Mesenchymal stem cell (in vitro differentiated cells and primary cell): ENCODE results near the gene ZNF217.

Source experiments
- DNase-seq: peaks from one replicate; pipeline ENCODE4 v3.0.0-alpha.2; 2013
- H2AFZ ChIP-seq: one replicate; pipeline ENCODE4 v1.6.1; 2013; ENCODE audit warnings: low read depth, mild to moderate bottlenecking, control low read depth, inconsistent platforms, low read length, moderate library complexity
- H2AK5ac ChIP-seq: 2 replicates; pipeline ENCODE4 v1.6.1; 2013; ENCODE audit warnings: low read length, moderate library complexity, mild to moderate bottlenecking, inconsistent platforms; ENCODE audit not compliant: severe bottlenecking
- H2BK120ac ChIP-seq: one replicate; pipeline ENCODE4 v1.6.1; 2013; ENCODE audit warnings: low read depth, mild to moderate bottlenecking, inconsistent platforms, low read length, moderate library complexity
- H2BK12ac ChIP-seq, 2 experiments: one replicate each; pipeline ENCODE4 v1.6.1; 2013; ENCODE audit warnings: inconsistent platforms in 2 of 2, low read length in 2 of 2, mild to moderate bottlenecking in 2 of 2, moderate library complexity in 2 of 2, control low read depth in 1 of 2
- H2BK15ac ChIP-seq: one replicate; pipeline ENCODE4 v1.6.1; 2013; ENCODE audit warnings: mild to moderate bottlenecking, low read depth, inconsistent platforms; ENCODE audit not compliant: poor library complexity, severe bottlenecking
- H2BK5ac ChIP-seq: 2 replicates; pipeline ENCODE4 v1.6.1; 2013; ENCODE audit warnings: low read depth, mild to moderate bottlenecking, low read length, control low read depth, inconsistent platforms; ENCODE audit not compliant: poor library complexity, severe bottlenecking
- H3K14ac ChIP-seq, 2 experiments: one replicate each; pipeline ENCODE4 v1.6.1; 2013; ENCODE audit warnings: inconsistent platforms in 2 of 2, low read length in 2 of 2, control low read depth in 1 of 2, mild to moderate bottlenecking in 1 of 2, moderate library complexity in 1 of 2
- H3K18ac ChIP-seq, 2 experiments: one replicate each; pipeline ENCODE4 v1.6.1; 2013; ENCODE audit warnings: inconsistent platforms in 2 of 2, low read length in 2 of 2, control low read depth in 1 of 2, low read depth in 1 of 2, mild to moderate bottlenecking in 1 of 2
- H3K23ac ChIP-seq, 2 experiments: one replicate each; pipeline ENCODE4 v1.6.1; 2013; ENCODE audit warnings: inconsistent platforms in 2 of 2, low read length in 2 of 2, mild to moderate bottlenecking in 2 of 2, moderate library complexity in 2 of 2, control low read depth in 1 of 2
- H3K27ac ChIP-seq: 2 replicates; pipeline ENCODE4 v1.5.1; 2013; ENCODE audit warnings: mild to moderate bottlenecking, moderate library complexity, low read length, control low read depth, inconsistent platforms; ENCODE audit not compliant: poor library complexity, severe bottlenecking
- H3K27me3 ChIP-seq, 2 experiments: 2 replicates each; pipeline versions ENCODE4 v1.6.1 to v1.7.0; 2013; ENCODE audit warnings: low read length in 2 of 2, mild to moderate bottlenecking in 2 of 2, moderate library complexity in 2 of 2, control low read depth in 1 of 2, inconsistent platforms in 1 of 2; ENCODE audit not compliant: control insufficient read depth in 1 of 2, insufficient read depth in 1 of 2
- H3K36me3 ChIP-seq, 2 experiments: 2 replicates each; pipeline versions ENCODE4 v1.6.1 to v1.7.0; 2013; ENCODE audit warnings: low read length in 2 of 2, control low read depth in 1 of 2, inconsistent platforms in 1 of 2, low read depth in 1 of 2, mild to moderate bottlenecking in 1 of 2; ENCODE audit not compliant: insufficient read depth in 2 of 2, control insufficient read depth in 1 of 2
- H3K4ac ChIP-seq, 2 experiments: one replicate each; pipeline ENCODE4 v1.6.1; 2013; ENCODE audit warnings: inconsistent platforms in 2 of 2, low read length in 2 of 2, mild to moderate bottlenecking in 2 of 2, moderate library complexity in 2 of 2, control low read depth in 1 of 2, low read depth in 1 of 2
- H3K4me1 ChIP-seq: 2 replicates; pipeline ENCODE4 v1.6.1; 2013; ENCODE audit warnings: low read depth, low read length, control low read depth; ENCODE audit not compliant: control insufficient read depth, insufficient read depth
- H3K4me2 ChIP-seq: 2 replicates; pipeline ENCODE4 v1.6.1; 2013; ENCODE audit warnings: low read length, mild to moderate bottlenecking, inconsistent platforms; ENCODE audit not compliant: poor library complexity, severe bottlenecking
- H3K4me3 ChIP-seq, 2 experiments: 2 replicates each; pipeline versions ENCODE4 v1.5.1 to v1.7.0; 2013; ENCODE audit warnings: low read length in 2 of 2, mild to moderate bottlenecking in 2 of 2, control low read depth in 1 of 2, low read depth in 1 of 2; ENCODE audit not compliant: insufficient read depth in 1 of 2
- H3K79me1 ChIP-seq: replicated peaks from 2 replicates; pipeline ENCODE4 v1.6.1; 2013; ENCODE audit warnings: mild to moderate bottlenecking, control low read depth, low read length, inconsistent platforms; ENCODE audit not compliant: poor library complexity, severe bottlenecking
- H3K9ac ChIP-seq: 2 replicates; pipeline ENCODE4 v1.7.0; 2013; ENCODE audit warnings: mild to moderate bottlenecking, low read length, moderate library complexity
- H3K9me3 ChIP-seq: 2 replicates; pipeline ENCODE4 v1.7.0; 2013; ENCODE audit warnings: mild to moderate bottlenecking, low read length; ENCODE audit not compliant: control insufficient read depth
- H4K8ac ChIP-seq: one replicate; pipeline ENCODE4 v1.6.1; 2013; ENCODE audit warnings: inconsistent platforms, mild to moderate bottlenecking, low read length, moderate library complexity
- H4K91ac ChIP-seq: one replicate; pipeline ENCODE4 v1.6.1; 2013; ENCODE audit warnings: mild to moderate bottlenecking, low read length, inconsistent platforms
- WGBS: methylation state at CpG from one replicate; pipeline ENCODE4 v1.1.7; 2013; ENCODE audit warnings: mixed read lengths; 5-methylcytosine and 5-hydroxymethylcytosine counted together

Gene ZNF217

DNA sequence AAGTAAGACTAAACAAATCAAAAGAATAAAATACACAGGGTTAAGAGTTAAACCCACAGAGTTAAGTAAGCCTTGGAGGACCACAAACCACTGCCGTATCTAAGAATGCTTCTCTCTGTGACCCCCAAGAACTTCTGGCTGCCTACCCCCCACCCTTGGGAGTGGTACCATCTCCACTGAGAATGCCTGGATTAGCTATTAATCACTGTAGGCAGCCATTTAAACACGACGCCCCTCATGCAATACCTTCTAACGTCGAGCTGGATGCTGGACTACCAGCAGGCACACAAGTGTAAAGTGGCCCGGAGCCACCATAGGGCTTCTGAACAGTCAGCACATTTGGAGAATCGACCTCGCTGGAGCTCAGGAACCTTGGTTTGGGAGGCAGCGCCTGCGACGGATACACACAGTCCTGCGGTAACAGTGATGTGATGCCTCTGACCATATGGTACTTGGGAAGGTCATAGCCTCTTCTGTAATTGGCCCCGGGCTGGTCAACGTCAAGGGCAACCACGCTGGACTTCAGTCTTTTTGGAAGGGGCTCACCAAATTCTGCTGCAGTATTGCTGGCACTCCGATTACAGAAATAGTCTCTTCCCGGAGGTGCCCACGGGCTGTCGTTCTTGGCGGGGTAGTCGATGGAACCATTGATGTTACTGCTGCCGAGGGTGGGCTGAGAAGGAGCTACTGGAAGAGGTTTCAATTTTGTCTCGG, 18.0 kb downstream of the ZNF217 start:
- H3K14ac ChIP-seq = no peak overlapping the region
- WGBS = 94% methylated on average over 23 of the region's 23 CpGs

GRCh38 chr20:53574819-53575218, 18.8 kb downstream of the ZNF217 start:
- no peak overlapping the region for H3K18ac ChIP-seq
- H3K36me3 ChIP-seq = peaks cover 58 to 96% of the 10 kb centered on the region in 2 experiments
- no peak overlapping the region for H3K4me2 ChIP-seq
- no peak overlapping the region for H3K4ac ChIP-seq
- no peaks in the 10 kb centered on the region for H3K27me3 ChIP-seq
- no peak overlapping the region for H2BK15ac ChIP-seq
- H2BK5ac ChIP-seq = no peak overlapping the region
- H3K23ac ChIP-seq = no peak overlapping the region
- H3K27ac ChIP-seq = no peak overlapping the region
- H4K8ac ChIP-seq = no peak overlapping the region
- peaks cover 27% of the 10 kb centered on the region for H3K79me1 ChIP-seq
- H2AFZ ChIP-seq = no peak overlapping the region
- peaks cover 1% of the 10 kb centered on the region for H3K4me1 ChIP-seq
- H2BK12ac ChIP-seq = no peak overlapping the region
- no peak overlapping the region for H2BK120ac ChIP-seq
- no peaks in the 10 kb centered on the region for H3K9me3 ChIP-seq
- no peak for DNase-seq
- 93% methylated on average over 5 of the region's 6 CpGs for WGBS
- no peak overlapping the region for H2AK5ac ChIP-seq
- H3K14ac ChIP-seq = no peak overlapping the region
- H3K9ac ChIP-seq = peak overlapping the region; percentile 44
- no peak overlapping the region for H4K91ac ChIP-seq
- no peak overlapping the region for H3K4me3 ChIP-seq

More for the DNA sequence above, 18.0 kb downstream of the ZNF217 start:
- no peak overlapping the region for H2AK5ac ChIP-seq
- H3K79me1 ChIP-seq = peaks cover 21% of the 10 kb centered on the region
- H2BK12ac ChIP-seq = peak overlapping the region in 1 of 2 experiments; percentile 42
- H3K9me3 ChIP-seq = no peaks in the 10 kb centered on the region
- no peak overlapping the region for H2AFZ ChIP-seq
- no peaks in the 10 kb centered on the region for H3K27me3 ChIP-seq
- H3K4ac ChIP-seq = no peak overlapping the region
- no peak overlapping the region for H3K23ac ChIP-seq
- peaks cover 52 to 96% of the 10 kb centered on the region in 2 experiments for H3K36me3 ChIP-seq
- no peak overlapping the region for H4K91ac ChIP-seq
- peak overlapping the region; percentile 44 for H3K9ac ChIP-seq
- H2BK120ac ChIP-seq = no peak overlapping the region
- H3K4me2 ChIP-seq = no peak overlapping the region
- no peak for DNase-seq
- no peak overlapping the region for H2BK5ac ChIP-seq
- peaks cover 2% of the 10 kb centered on the region for H3K4me1 ChIP-seq
- H4K8ac ChIP-seq = no peak overlapping the region
- no peak overlapping the region for H3K4me3 ChIP-seq
- H3K27ac ChIP-seq = no peak overlapping the region
- no peak overlapping the region for H2BK15ac ChIP-seq
- H3K18ac ChIP-seq = no peak overlapping the region

- H2BK5ac ChIP-seq = no peak overlapping the region
- no peak overlapping the region for H4K91ac ChIP-seq
- H2BK12ac ChIP-seq = no peak overlapping the region
- 97% methylated on average over 14 of the region's 14 CpGs for WGBS
- no peak for DNase-seq
- H3K27me3 ChIP-seq = no peaks in the 10 kb centered on the region
- peak overlapping the region; percentile 44 for H3K9ac ChIP-seq
- no peaks in the 10 kb centered on the region for H3K4me1 ChIP-seq
- H4K8ac ChIP-seq = no peak overlapping the region
- no peak overlapping the region for H3K4me3 ChIP-seq
- no peak overlapping the region for H3K27ac ChIP-seq
- no peak overlapping the region for H2AK5ac ChIP-seq
- no peak overlapping the region for H2AFZ ChIP-seq
- H3K36me3 ChIP-seq = peaks cover 58 to 95% of the 10 kb centered on the region in 2 experiments
- no peak overlapping the region for H3K23ac ChIP-seq
- H2BK120ac ChIP-seq = no peak overlapping the region
- H2BK15ac ChIP-seq = no peak overlapping the region
- no peak overlapping the region for H3K14ac ChIP-seq
- no peaks in the 10 kb centered on the region for H3K9me3 ChIP-seq
- no peak overlapping the region for H3K18ac ChIP-seq
- H3K4me2 ChIP-seq = no peak overlapping the region
- H3K79me1 ChIP-seq = peaks cover 29% of the 10 kb centered on the region
- no peak overlapping the region for H3K4ac ChIP-seq
Measured at GRCh38 chr20:53574259-53574789, 19.3 kb downstream of the ZNF217 start.

DNA sequence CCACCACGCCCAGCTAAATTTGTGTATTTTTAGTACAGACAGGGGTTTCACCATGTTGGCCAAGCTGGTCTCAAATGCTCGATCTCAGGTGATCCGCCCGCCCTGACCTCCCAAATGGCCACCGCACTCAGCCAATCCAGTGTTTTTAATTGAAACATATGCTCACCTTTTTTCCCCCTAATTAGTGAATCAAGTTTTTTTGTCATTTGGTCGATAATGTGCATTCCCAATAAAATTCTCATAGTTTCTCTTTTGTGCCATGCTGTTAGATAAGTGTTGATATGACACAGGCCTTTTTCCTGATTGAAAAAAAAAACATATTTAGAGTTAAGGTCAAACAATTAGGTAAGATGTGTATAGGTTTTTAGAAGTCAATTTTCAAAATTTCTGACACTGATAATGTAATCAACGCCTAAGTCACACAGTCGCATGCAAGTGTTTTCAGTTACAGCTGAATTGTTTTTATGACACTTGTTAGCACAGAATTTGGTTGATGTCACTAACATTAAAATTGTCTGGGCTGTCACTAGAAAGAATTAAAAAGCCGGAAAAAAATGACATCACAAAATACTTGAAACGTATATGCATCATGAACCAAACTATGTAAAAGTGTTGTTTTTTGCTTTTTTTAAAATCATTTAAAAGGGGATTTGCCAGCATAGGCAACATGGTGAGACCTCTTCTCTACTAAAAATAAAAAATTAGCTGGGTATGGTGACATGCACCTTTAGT, 21.9 kb downstream of the ZNF217 start:
- WGBS = 97% methylated on average over 6 of the region's 10 CpGs
- H2AFZ ChIP-seq = no peak overlapping the region
- no peak overlapping the region for H3K4me3 ChIP-seq
- H4K8ac ChIP-seq = no peak overlapping the region
- H2BK5ac ChIP-seq = no peak overlapping the region
- no peak overlapping the region for H3K4me2 ChIP-seq
- H3K23ac ChIP-seq = no peak overlapping the region
- no peak overlapping the region for H3K4ac ChIP-seq
- no peak for DNase-seq
- H3K14ac ChIP-seq = no peak overlapping the region
- no peak overlapping the region for H2BK120ac ChIP-seq
- no peak overlapping the region for H2BK15ac ChIP-seq
- H3K79me1 ChIP-seq = peaks cover 32% of the 10 kb centered on the region
- peaks cover 59 to 97% of the 10 kb centered on the region in 2 experiments for H3K36me3 ChIP-seq
- no peak overlapping the region for H3K18ac ChIP-seq
- H2BK12ac ChIP-seq = no peak overlapping the region
- H2AK5ac ChIP-seq = no peak overlapping the region
- H4K91ac ChIP-seq = no peak overlapping the region
- H3K9ac ChIP-seq = peak overlapping the region; percentile 13
- no peaks in the 10 kb centered on the region for H3K4me1 ChIP-seq
- no peaks in the 10 kb centered on the region for H3K27me3 ChIP-seq
- H3K27ac ChIP-seq = no peak overlapping the region
- H3K9me3 ChIP-seq = no peaks in the 10 kb centered on the region
